GM18526 (cell line): ENCODE results near the gene DHRS12.

Experiments
- POLR2A ChIP-seq: IDR thresholded peaks from 3 replicates; pipeline ENCODE4 v1.6.1; 2011; ENCODE audit not compliant: insufficient read length; ENCODE audit errors: extremely low read depth

The DHRS12 gene

DNA sequence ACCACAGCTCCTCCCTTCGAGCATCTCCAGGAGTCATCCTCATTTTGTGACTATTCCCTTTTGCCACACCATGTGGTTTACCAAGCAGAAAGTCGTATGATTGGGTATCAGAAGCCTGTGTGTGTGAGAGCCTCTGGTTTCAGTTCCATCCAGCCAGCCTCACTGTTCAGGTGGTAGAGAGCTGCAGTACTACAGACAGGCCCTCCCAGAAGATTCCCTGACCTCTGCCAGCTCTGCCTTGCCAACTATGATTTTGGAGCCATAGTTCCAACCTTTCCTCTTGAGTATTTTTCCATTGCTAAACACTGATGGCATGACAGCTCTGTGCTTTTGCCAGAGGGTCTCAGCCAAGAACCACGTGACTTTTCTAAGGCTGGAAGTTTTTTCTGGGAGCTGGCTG, 82.5 kb downstream of the DHRS12 start:
- no peak for TF ChIP-seq POLR2A

DNA sequence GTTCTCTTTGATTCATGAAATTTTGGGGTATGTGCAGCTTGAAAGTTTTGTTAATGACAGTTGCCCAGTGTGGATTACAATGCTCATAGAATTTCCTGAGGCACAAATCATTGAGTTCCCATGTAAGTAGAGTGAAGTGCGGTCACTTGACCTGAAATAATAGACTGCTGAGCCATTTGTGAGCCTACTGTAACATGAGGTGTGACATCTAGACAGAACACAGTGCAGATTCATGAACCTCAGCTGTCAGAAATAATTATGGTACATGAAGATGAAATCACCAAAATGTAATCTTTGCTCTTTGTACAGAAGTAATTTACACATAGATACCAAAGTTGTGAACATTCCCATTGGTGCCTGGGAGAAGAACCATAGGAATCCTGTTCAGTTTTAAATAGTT, 84.6 kb downstream of the DHRS12 start:
- TF ChIP-seq POLR2A = no peak
